PC-9 (cell line): ENCODE results near the gene LY6G6F.

Experiments
- EZH2 ChIP-seq: fragments of 200-600 bp; sonication (generic); IDR thresholded peaks from 2 replicates; pipeline ENCODE4 v1.8.0; 2017; ENCODE audit warnings: antibody characterized with exemption, low read depth
- TF ChIP-seq, protein P1 (sequence below): fragments of 200-600 bp; sonication (generic); conservative IDR thresholded peaks from 2 replicates; pipeline ENCODE4 v1.6.1; 2017; ENCODE audit warnings: mixed run types, antibody characterized with exemption, mild to moderate bottlenecking, moderate library complexity

DNA sequence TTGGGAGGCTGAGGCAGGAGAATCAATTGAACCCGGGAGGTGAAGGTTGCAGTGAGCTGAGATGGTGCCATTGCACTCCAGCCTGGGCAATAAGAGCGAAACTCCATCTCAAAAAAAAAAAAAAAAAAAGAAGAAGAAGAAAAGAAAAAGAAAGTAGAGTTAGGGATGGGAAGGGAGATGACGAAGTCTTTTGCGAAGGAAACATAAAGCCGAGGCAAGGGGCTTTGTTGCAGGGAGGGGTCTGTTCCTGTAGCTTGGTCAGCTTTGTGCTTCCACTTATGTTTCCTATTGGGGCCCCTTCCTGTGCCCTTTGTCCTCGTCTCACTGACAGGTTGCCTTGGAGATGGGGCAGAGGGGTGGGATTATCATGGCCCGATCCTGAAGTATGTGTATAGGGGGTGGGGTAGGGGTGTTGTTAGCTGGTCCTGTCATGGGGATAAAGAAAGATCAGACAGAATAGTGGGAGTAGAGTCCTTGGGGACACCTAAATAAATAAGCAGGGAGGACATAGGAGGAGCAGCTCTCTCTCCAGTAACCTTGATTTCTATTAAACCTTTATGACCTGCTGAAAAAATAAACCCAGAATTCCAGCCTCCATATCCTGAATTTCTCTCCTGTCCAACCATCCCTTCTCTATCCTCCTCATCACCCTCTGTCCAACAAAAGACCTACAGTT lies 30.8 kb downstream of the LY6G6F start:
- TF ChIP-seq, protein P1, sequence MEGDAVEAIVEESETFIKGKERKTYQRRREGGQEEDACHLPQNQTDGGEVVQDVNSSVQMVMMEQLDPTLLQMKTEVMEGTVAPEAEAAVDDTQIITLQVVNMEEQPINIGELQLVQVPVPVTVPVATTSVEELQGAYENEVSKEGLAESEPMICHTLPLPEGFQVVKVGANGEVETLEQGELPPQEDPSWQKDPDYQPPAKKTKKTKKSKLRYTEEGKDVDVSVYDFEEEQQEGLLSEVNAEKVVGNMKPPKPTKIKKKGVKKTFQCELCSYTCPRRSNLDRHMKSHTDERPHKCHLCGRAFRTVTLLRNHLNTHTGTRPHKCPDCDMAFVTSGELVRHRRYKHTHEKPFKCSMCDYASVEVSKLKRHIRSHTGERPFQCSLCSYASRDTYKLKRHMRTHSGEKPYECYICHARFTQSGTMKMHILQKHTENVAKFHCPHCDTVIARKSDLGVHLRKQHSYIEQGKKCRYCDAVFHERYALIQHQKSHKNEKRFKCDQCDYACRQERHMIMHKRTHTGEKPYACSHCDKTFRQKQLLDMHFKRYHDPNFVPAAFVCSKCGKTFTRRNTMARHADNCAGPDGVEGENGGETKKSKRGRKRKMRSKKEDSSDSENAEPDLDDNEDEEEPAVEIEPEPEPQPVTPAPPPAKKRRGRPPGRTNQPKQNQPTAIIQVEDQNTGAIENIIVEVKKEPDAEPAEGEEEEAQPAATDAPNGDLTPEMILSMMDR, result no peak
- TF ChIP-seq EZH2, result no peak
